ENCODE measurements around the gene CHP1.
"Not testable (repeated sequence)": the region's sequence is repeated elsewhere in the genome, so short reads cannot be mapped to it uniquely, and the experiment has no call there.

The CHP1 gene

GRCh38 chr15:41292521-41292920, 61.5 kb downstream of the CHP1 start:
- no peak for DNase-seq (ENCODE audit: low spot score)

DNA sequence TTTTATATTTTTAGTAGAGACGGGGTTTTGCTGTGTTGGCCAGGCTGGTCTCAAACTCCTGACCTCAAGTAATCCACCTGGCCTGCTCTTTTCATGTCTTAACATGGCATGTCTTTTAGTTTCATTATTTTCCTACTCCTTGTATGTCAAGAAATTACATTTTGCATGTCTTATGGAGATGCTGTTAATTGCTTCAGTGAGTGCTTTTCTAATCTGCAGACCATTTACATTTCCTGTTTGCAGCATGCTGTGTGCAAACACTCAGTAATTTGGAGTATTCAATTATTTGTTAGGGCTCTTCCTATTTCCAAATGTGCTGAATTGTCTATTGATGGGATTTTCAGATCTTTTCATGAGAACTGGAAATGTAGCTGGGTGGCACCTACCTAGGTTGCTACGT, 70.1 kb downstream of the CHP1 start:
- DNase-seq (ENCODE audit: low spot score), result not testable (repeated sequence)

- no peak for DNase-seq (ENCODE audit: low spot score)
Measured at GRCh38 chr15:41301587-41301986, 70.5 kb downstream of the CHP1 start.

GRCh38 chr15:41304149-41304770, 73.2 kb downstream of the CHP1 start:
- DNase-seq (ENCODE audit: low spot score), result no peak

DNA sequence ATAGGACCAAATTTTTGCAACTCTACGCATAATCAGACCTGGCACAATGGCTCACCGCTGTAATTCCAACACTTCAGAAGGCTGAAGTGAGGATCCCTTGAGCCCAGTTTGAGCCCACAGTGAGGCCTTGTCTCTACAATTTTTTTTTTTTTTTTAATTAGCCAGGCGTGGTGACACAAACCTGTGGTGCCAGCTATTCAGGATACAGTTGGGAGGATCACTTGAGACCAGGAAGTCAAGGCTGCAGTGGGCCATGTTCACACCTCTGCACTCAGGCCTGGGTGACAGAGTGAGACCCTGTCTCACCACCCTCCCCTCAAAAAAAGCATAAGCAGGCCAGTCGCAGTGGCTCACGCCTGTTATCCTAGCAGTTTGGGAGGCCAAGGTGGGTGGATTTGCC, 76.6 kb downstream of the CHP1 start:
- no peak for DNase-seq (ENCODE audit: low spot score)

DNA sequence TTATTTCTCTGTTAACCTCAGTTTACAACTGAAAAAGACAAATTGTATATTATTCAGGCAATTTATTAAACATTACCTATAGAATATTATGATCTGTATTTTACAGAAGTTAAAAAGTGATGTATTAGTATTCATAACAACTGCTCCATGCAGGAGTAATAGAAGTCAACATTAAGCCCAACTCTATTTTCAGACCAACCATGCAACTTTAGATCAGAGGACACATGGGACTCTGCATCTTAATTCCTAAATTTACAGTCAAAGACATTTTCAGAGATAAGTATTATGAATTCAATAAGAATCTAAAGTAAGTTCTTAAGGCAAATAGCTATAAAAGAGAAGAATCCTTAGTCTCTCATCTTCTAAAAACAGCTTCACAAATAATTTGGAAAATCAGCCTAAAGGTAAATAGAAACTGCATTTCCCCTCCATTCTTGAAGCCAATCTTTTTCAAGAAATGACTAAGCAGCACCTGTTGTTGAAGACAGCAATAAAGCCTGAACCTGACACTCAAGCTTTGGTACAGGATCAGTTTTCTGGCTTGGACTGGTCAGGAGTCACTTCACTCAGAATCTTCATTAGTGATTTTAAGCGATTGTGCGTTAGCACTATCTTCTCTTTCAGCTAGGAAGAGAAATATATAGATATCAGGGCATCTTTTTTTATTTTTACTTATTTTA, 78.3 kb downstream of the CHP1 start:
- no peak for DNase-seq (ENCODE audit: low spot score)

DNA sequence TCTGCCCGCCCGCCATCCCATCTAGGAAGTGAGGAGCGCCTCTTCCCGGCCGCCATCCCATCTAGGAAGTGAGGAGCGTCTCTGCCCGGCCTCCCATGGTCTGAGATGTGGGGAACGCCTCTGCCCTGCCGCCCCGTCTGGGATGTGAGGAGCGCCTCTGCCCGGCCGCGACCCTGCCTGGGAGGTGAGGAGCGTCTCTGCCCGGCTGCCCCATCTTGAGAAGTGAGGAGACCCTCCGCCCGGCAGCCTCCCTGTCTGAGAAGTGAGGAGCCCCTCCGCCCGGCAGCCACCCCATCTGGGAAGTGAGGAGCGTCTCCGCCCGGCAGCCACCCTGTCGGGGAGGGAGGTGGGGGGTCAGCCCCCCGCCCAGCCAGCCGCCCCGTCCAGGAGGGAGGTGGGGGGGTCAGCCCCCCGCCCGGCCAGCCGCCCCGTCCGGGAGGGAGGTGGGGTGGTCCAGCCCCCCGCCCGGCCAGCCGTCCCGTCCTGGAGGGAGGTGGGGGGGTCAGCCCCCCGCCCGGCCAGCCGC, 89.8 kb downstream of the CHP1 start:
- not testable (repeated sequence) for DNase-seq (ENCODE audit: low spot score)

GRCh38 chr15:41323611-41324010, 92.5 kb downstream of the CHP1 start:
- no peak for DNase-seq (ENCODE audit: low spot score)

- no peak for DNase-seq (ENCODE audit: low spot score)
Measured at GRCh38 chr15:41331281-41331680, 100.2 kb downstream of the CHP1 start.

All from globus pallidus (tissue), 1 donor.